Loucy (cell line): ENCODE measurements around the gene JAM2.
"Not testable (repeated sequence)": the region's sequence is repeated elsewhere in the genome, so short reads cannot be mapped to it uniquely, and the experiment has no call there.

Experiments
- H2AFZ ChIP-seq: fragments of 200-600 bp; sonication (generic); 2 replicates; pipeline ENCODE4 v1.6.0; 2016; ENCODE audit warnings: antibody characterized with exemption, mild to moderate bottlenecking, low read length, moderate library complexity
- H3F3A ChIP-seq: fragments of 200-600 bp; 2 replicates; pipeline ENCODE4 v1.6.0; 2016; ENCODE audit warnings: antibody characterized with exemption, low read depth, mild to moderate bottlenecking
- H3K27me3 ChIP-seq: fragments of 200-600 bp; sonication (generic); 2 replicates; pipeline ENCODE4 v1.6.1; 2014; ENCODE audit warnings: low read length, mild to moderate bottlenecking; ENCODE audit not compliant: insufficient read depth, poor library complexity, severe bottlenecking
- H3K36me3 ChIP-seq: fragments of 200-600 bp; sonication (generic); 2 replicates; pipeline ENCODE4 v1.6.1; 2016; ENCODE audit warnings: low read length; ENCODE audit not compliant: insufficient read depth
- H3K4me1 ChIP-seq: fragments of 200-600 bp; sonication (generic); 2 replicates; pipeline ENCODE4 v1.5.1; 2014; ENCODE audit warnings: low read length, mild to moderate bottlenecking; ENCODE audit not compliant: insufficient read depth, poor library complexity, severe bottlenecking
- H3K4me2 ChIP-seq: fragments of 200-600 bp; sonication (generic); 2 replicates; pipeline ENCODE4 v1.6.0; 2014; ENCODE audit warnings: antibody characterized with exemption, low read length, low read depth, mild to moderate bottlenecking; ENCODE audit not compliant: poor library complexity, severe bottlenecking
- H3K4me3 ChIP-seq: fragments of 200-600 bp; sonication (generic); 2 replicates; pipeline ENCODE4 v1.5.1; 2014; ENCODE audit warnings: low read length, mild to moderate bottlenecking, mixed read lengths; ENCODE audit not compliant: poor library complexity, severe bottlenecking
- H3K79me2 ChIP-seq: fragments of 200-600 bp; sonication (generic); 2 replicates; pipeline ENCODE4 v1.6.1; 2014; ENCODE audit warnings: low read length; ENCODE audit not compliant: insufficient read depth
- H3K9ac ChIP-seq: fragments of 200-600 bp; sonication (generic); 2 replicates; pipeline ENCODE4 v1.6.0; 2014; ENCODE audit warnings: mild to moderate bottlenecking, low read depth, low read length, moderate library complexity; ENCODE audit not compliant: poor library complexity, severe bottlenecking
- H3K9me2 ChIP-seq: fragments of 200-600 bp; sonication (generic); replicated peaks from 2 replicates; pipeline ENCODE4 v1.6.1; 2016; ENCODE audit warnings: low read depth, low read length, mixed read lengths
- H3K9me3 ChIP-seq: fragments of 200-600 bp; sonication (generic); 2 replicates; pipeline ENCODE4 v1.6.1; 2014; ENCODE audit warnings: mild to moderate bottlenecking, antibody characterized with exemption, low read length, low read depth; ENCODE audit not compliant: insufficient read depth
- H4K20me1 ChIP-seq: fragments of 200-600 bp; sonication (generic); 2 replicates; pipeline ENCODE4 v1.6.0; 2014; ENCODE audit warnings: antibody characterized with exemption, low read length, mild to moderate bottlenecking; ENCODE audit not compliant: insufficient read depth, poor library complexity, severe bottlenecking
- CTCF ChIP-seq: fragments of 200-600 bp; sonication (generic); conservative IDR thresholded peaks from 2 replicates; pipeline ENCODE4 v1.5.1; 2014; ENCODE audit warnings: mild to moderate bottlenecking, antibody characterized with exemption, low read length
- EZH2phosphoT487 ChIP-seq: fragments of 200-600 bp; IDR thresholded peaks from 2 replicates; pipeline ENCODE4 v1.6.1; 2018; ENCODE audit warnings: antibody characterized with exemption, mild to moderate bottlenecking, moderate library complexity, borderline replicate concordance

Gene JAM2

GRCh38 chr21:25619198-25619597 lies 19.9 kb upstream of the JAM2 start:
- Histone ChIP-seq H3K79me2 (no peaks in the 10 kb centered on the region), H3K27me3 (no peaks in the 10 kb centered on the region), H3K9me3 (no peaks in the 10 kb centered on the region), H3K9ac (no peak overlapping the region), H3K36me3 (no peaks in the 10 kb centered on the region), H2AFZ (no peak overlapping the region), H4K20me1 (no peaks in the 10 kb centered on the region), H3K9me2 (no peaks in the 10 kb centered on the region), H3K4me3 (no peak overlapping the region), H3F3A (no peaks in the 10 kb centered on the region), H3K4me2 (no peak overlapping the region), H3K4me1 (no peaks in the 10 kb centered on the region)
- TF ChIP-seq EZH2phosphoT487 (no peak), CTCF (no peak)

- Histone ChIP-seq H3K9me2 (no peaks in the 10 kb centered on the region), H3K4me2 (no peak overlapping the region), H3K79me2 (no peaks in the 10 kb centered on the region), H3F3A (no peaks in the 10 kb centered on the region), H2AFZ (no peak overlapping the region), H3K27me3 (no peaks in the 10 kb centered on the region), H3K36me3 (no peaks in the 10 kb centered on the region), H3K4me3 (no peak overlapping the region), H4K20me1 (no peaks in the 10 kb centered on the region), H3K9ac (no peak overlapping the region), H3K9me3 (no peaks in the 10 kb centered on the region), H3K4me1 (no peaks in the 10 kb centered on the region)
- TF ChIP-seq CTCF (no peak), EZH2phosphoT487 (no peak)
Measured at GRCh38 chr21:25624511-25624910, 14.5 kb upstream of the JAM2 start.

- no peaks in the 10 kb centered on the region for H3K9me3 ChIP-seq
- H3K79me2 ChIP-seq: no peaks in the 10 kb centered on the region
- no peak overlapping the region for H3K9ac ChIP-seq
- no peaks in the 10 kb centered on the region for H3K36me3 ChIP-seq
- no peak overlapping the region for H3K4me2 ChIP-seq
- no peak overlapping the region for H3K4me3 ChIP-seq
- no peak overlapping the region for H2AFZ ChIP-seq
- TF ChIP-seq CTCF (no peak), EZH2phosphoT487 (no peak)
- no peaks in the 10 kb centered on the region for H3K4me1 ChIP-seq
- H3K27me3 ChIP-seq: no peaks in the 10 kb centered on the region
- H3K9me2 ChIP-seq: no peaks in the 10 kb centered on the region
- no peaks in the 10 kb centered on the region for H3F3A ChIP-seq
- no peaks in the 10 kb centered on the region for H4K20me1 ChIP-seq
Measured at GRCh38 chr21:25625036-25625435, 14.0 kb upstream of the JAM2 start.

- H3K36me3 ChIP-seq, H3K27me3 ChIP-seq, H4K20me1 ChIP-seq, H3F3A ChIP-seq, H3K9ac ChIP-seq, H3K9me3 ChIP-seq, H3K79me2 ChIP-seq, H2AFZ ChIP-seq, H3K9me2 ChIP-seq, H3K4me2 ChIP-seq, H3K4me3 ChIP-seq, H3K4me1 ChIP-seq: not testable (repeated sequence)
Measured at GRCh38 chr21:25625776-25626555, 13.1 kb upstream of the JAM2 start.
